ENCODE data around the gene SLC12A8. TPM values are rescaled to one million over a fixed set of nuclear protein-coding genes. Genes with fewer than 3 reads are reported as not detected.

SLC12A8 gene
- total RNA-seq, 4 donors from 2014 or later = 0.26 to 4.7 (median 0.58) TPM; not detected in 1

GRCh38 chr3:125140818-125141595, 71.5 kb downstream of the SLC12A8 start:
- TF ChIP-seq CTCF (IDR thresholded peaks at IDR 0.05) (no peak), POLR2A (IDR thresholded peaks at IDR 0.05) (no peak)

GRCh38 chr3:125140011-125140817, 72.3 kb downstream of the SLC12A8 start:
- H3K27ac ChIP-seq = no peak overlapping the region
- H3K4me1 ChIP-seq = peaks cover 0 to 10% of the 10 kb centered on the region in 2 donors
- intact Hi-C loops (cut with DNase I; ENCODE audit: low total_unique reads) = no loop called here
- H3K4me3 ChIP-seq = no peak overlapping the region
- H3K36me3 ChIP-seq = no peaks in the 10 kb centered on the region
- no peaks in the 10 kb centered on the region for H3K27me3 ChIP-seq
- no peaks in the 10 kb centered on the region for H3K9me3 ChIP-seq
- DNase-seq = no peak
- TF ChIP-seq POLR2A (IDR thresholded peaks at IDR 0.05) (no peak), CTCF (IDR thresholded peaks at IDR 0.05) (no peak)

More at GRCh38 chr3:125140818-125141595, 71.5 kb downstream of the SLC12A8 start:
- no peaks in the 10 kb centered on the region for H3K9me3 ChIP-seq
- no peaks in the 10 kb centered on the region for H3K27me3 ChIP-seq
- H3K27ac ChIP-seq = peak overlapping the region; percentile 29 to 38
- peaks cover 0 to 10% of the 10 kb centered on the region in 2 donors for H3K4me1 ChIP-seq
- H3K4me3 ChIP-seq = peak overlapping the region; percentile 27 to 41
- DNase-seq = no peak
- intact Hi-C loops (cut with DNase I; ENCODE audit: low total_unique reads) = no loop called here
- H3K36me3 ChIP-seq = no peaks in the 10 kb centered on the region

GRCh38 chr3:125139386-125139785, 73.2 kb downstream of the SLC12A8 start:
- Histone ChIP-seq H3K4me3 (no peak overlapping the region), H3K27me3 (no peaks in the 10 kb centered on the region), H3K36me3 (no peaks in the 10 kb centered on the region), H3K9me3 (no peaks in the 10 kb centered on the region), H3K27ac (no peak overlapping the region), H3K4me1 (peaks cover 0 to 10% of the 10 kb centered on the region in 2 donors)
- TF ChIP-seq CTCF (IDR thresholded peaks at IDR 0.05) (no peak), POLR2A (IDR thresholded peaks at IDR 0.05) (no peak)
- no peak for DNase-seq
- intact Hi-C loops (cut with DNase I; ENCODE audit: low total_unique reads) = no loop called here

- H3K27me3 ChIP-seq = no peaks in the 10 kb centered on the region
- H3K4me1 ChIP-seq = peaks cover 0 to 5% of the 10 kb centered on the region in 2 donors
- no peaks in the 10 kb centered on the region for H3K36me3 ChIP-seq
- intact Hi-C loops (cut with DNase I; ENCODE audit: low total_unique reads) = no loop called here
- peak in 1 of 2 donors; percentile 34 for DNase-seq
- no peak overlapping the region for H3K4me3 ChIP-seq
- TF ChIP-seq POLR2A (IDR thresholded peaks at IDR 0.05) = no peak
- no peak for TF ChIP-seq CTCF (IDR thresholded peaks at IDR 0.05)
- H3K9me3 ChIP-seq = no peaks in the 10 kb centered on the region
- H3K27ac ChIP-seq = peak overlapping the region; percentile 12 to 35
These were observed 75.1 kb downstream of the SLC12A8 start for GRCh38 chr3:125137358-125138033.
